Stimulated activated naive CD8-positive, alpha-beta T cell treated with anti-CD3 and anti-CD28 coated beads, Interleukin-15, amount 100 ng/mL, for 72 hours (primary cell): Measurements from ENCODE around the gene TSPAN14.

ENCODE experiments used
- ATAC-seq: fragments of 150-1000 bp; cut with Tn5 transposase; 2 replicates; pipeline ENCODE4 v1.10.0; 2021; ENCODE audit warnings: mild to moderate bottlenecking, moderate library complexity
- DNase-seq, 2 donors: peaks; one replicate each; pipeline ENCODE4 v3.0.0; 2021 to 2022
- H3K27ac Mint-ChIP-seq, 2 donors: one replicate each; pipeline ENCODE4 v1.8.0; 2022; ENCODE audit warnings: mild to moderate bottlenecking in 2 of 2, mixed read lengths in 2 of 2, moderate library complexity in 2 of 2
- H3K27me3 Mint-ChIP-seq: one replicate; pipeline ENCODE4 v1.8.0; 2022; ENCODE audit warnings: mixed read lengths
- H3K4me1 Mint-ChIP-seq: one replicate; pipeline ENCODE4 v1.8.0; 2022; ENCODE audit warnings: mild to moderate bottlenecking, mixed read lengths
- H3K4me3 Mint-ChIP-seq, 2 donors: one replicate each; pipeline ENCODE4 v1.8.0; 2022; ENCODE audit warnings: mild to moderate bottlenecking in 2 of 2, mixed read lengths in 2 of 2, moderate library complexity in 1 of 2
- H3K9me3 Mint-ChIP-seq, 2 donors: one replicate each; pipeline ENCODE4 v1.8.0; 2022; ENCODE audit warnings: mixed read lengths in 2 of 2

TSPAN14 gene

DNA sequence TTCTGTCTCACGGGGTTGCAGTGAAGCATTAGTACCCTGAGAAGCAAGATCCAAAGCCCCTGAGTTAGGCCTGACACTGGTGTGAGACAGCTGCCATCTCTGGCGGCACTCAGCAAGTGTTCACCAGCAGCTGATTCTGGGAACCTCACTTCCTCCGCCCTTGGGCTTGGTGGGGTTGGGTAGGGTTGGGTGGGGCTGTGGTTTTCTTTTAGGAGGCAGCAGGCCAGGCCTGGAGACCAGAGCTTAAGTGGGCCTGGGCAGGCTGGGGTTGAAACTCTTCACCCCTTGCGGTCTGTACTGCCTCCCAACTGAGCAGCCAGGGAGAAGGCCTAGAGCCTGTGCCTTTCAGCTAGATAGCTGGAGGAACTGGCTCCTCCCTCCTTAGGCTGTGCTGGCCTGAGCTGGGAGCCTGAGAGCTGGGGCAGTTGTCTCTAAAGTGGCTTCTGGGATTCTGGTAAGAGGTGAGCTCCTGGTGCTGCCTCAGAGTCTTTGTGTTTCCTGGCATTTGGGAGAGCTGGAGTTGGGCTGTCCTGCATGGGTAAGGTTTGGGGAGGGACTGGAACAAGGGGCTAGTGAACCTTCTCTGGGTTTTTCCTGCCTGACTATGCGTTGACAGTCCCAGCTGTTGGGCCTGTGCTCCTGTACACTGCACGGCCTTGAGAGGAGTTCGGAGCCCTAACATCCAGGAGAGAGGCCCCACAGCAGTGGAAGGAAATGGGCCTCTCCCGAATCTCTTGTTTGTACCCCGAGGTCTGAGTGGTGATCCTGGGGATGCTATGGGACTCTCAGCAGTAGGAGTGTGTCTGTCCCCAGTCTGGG, 5.1 kb downstream of the TSPAN14 start:
- no peaks in the 10 kb centered on the region for H3K27me3 Mint-ChIP-seq
- peak overlapping the region; percentile 94 to 95 for H3K27ac Mint-ChIP-seq
- peak; percentile 58 to 67 for DNase-seq
- peak; percentile 66 for ATAC-seq
- peak overlapping the region; percentile 71 to 81 for H3K4me3 Mint-ChIP-seq
- H3K9me3 Mint-ChIP-seq = no peaks in the 10 kb centered on the region
- peaks cover 85% of the 10 kb centered on the region for H3K4me1 Mint-ChIP-seq

DNA sequence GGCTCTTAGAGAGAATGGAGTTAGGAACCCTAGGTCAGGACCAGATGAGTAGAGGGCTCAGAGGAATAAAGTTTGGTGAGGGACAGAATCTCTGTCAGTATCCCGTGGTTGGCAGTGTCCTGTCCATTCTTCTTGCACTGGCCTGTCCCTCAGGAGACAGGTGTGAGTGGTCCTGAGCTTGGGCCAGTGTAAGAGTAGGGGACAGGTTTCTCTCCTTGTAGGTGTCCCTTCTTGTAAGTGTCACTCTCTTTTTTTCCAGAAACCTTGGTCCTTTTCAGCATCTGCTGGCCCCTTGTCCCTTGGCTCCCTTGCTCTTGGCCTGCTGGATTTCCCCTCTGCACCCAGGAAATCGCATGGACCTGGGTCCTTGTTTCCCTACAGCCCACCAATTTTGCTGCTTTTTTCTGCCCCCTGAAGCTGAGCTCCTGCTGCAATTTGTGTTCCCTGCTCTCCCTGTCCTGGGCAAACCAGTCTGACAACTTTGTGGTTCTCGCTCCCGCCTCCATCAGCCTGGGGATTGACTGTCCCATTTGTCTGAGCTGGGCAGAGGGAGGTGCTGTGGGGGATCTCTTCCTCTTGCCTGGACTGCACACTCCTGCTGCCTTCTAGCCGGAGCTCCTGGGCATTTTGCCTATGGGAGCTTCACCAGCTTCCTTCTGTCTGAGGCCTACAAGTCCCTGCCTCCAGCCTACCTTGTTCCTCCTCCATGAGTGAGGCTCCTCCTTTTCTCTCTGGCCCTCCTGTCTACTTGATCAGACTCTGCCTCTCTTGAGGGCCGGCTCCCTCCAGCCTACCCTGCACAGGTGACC, 6.5 kb downstream of the TSPAN14 start:
- no peaks in the 10 kb centered on the region for H3K27me3 Mint-ChIP-seq
- peak overlapping the region; percentile 71 to 81 for H3K4me3 Mint-ChIP-seq
- ATAC-seq = no peak
- no peak for DNase-seq
- H3K27ac Mint-ChIP-seq = peak overlapping the region; percentile 48 to 94
- no peaks in the 10 kb centered on the region for H3K9me3 Mint-ChIP-seq
- peaks cover 98% of the 10 kb centered on the region for H3K4me1 Mint-ChIP-seq

DNA sequence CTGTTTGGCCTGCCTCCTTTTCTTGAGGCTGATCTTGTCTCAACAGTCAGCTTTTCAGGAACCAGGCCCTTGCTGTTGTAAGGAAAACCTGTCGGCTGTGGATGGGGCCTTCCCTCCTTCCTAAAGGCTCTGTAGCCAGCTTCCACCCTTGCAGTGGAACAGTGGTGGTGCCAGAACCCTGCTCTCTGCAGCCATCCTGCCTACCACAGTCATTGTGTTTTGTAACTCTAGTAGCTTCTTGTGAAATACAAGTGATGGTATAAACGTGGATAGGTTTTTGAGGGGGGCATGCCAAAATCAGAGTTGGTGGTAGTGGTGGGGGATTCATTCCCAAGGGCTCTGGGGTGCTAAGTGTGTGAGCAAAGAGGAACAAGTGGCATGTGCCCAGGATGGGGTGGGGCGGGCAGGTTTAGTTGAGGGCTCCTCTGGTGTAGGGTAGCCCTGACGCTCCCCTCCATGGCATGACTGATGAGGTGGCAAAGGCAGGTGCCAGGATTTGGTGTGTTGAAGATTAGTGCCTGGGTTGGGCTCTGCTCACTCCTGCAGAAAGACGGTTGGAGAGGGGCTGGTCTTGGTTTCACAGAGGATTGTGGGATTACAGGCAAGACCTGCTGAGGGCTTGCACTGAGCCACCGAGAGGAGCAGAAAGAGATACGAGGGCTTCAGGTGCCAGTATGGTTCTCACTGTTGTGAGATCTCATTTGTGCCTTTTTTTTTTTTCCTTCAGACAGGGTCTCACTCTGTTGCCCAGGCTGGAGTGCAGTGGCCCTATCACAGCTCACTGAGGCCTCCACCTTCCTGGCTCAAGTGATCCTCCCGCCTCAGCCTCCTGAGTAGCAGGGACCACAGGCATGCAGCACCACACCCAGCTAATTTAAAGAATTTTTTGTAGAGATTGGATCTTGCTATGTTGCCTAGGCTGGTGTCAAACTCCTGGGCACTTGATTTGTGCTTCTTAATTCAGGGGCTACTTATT, 7.4 kb downstream of the TSPAN14 start:
- peak overlapping the region; percentile 23 to 89 for H3K27ac Mint-ChIP-seq
- H3K4me1 Mint-ChIP-seq = peaks cover 98% of the 10 kb centered on the region
- ATAC-seq (no peak), DNase-seq (no peak)
- peak overlapping the region; percentile 71 to 81 for H3K4me3 Mint-ChIP-seq
- H3K9me3 Mint-ChIP-seq = no peaks in the 10 kb centered on the region
- H3K27me3 Mint-ChIP-seq = no peaks in the 10 kb centered on the region

DNA sequence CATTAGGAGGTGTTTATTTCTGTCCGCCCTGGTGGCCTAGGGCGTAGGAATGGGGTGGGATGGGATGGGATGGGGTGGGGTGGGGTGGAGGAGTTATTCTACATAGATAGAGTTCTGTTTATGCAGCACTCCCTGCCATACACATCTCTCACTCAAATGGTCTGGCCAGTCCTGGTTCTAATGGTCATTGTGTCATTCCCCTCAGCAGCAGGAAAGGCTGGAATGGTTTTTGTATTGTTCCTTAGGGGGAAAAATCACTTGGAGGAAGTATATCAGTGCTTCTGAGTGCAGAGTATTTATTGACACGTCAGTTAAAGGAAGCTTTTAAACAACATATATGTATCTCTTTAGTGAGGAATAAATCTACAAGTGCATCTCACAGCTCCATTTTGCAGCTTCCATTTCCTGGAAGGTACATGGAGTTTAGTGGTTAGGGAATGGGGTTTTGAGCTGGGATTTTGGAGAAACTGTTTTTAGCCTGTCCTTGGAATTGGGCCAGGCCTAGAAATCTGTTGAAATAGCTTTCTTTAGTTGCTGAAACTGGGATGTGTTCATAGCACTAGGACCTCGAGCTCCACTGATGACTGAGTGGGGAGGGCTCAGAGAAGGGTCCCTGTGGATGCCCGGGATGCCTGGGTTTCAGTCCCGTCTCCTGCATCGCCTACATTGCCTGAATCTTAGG, 8.3 kb downstream of the TSPAN14 start:
- DNase-seq (no peak), ATAC-seq (no peak)
- no peaks in the 10 kb centered on the region for H3K27me3 Mint-ChIP-seq
- H3K4me3 Mint-ChIP-seq = peak overlapping the region; percentile 20 to 57
- no peak overlapping the region for H3K27ac Mint-ChIP-seq
- H3K9me3 Mint-ChIP-seq = no peaks in the 10 kb centered on the region
- peaks cover 100% of the 10 kb centered on the region for H3K4me1 Mint-ChIP-seq

DNA sequence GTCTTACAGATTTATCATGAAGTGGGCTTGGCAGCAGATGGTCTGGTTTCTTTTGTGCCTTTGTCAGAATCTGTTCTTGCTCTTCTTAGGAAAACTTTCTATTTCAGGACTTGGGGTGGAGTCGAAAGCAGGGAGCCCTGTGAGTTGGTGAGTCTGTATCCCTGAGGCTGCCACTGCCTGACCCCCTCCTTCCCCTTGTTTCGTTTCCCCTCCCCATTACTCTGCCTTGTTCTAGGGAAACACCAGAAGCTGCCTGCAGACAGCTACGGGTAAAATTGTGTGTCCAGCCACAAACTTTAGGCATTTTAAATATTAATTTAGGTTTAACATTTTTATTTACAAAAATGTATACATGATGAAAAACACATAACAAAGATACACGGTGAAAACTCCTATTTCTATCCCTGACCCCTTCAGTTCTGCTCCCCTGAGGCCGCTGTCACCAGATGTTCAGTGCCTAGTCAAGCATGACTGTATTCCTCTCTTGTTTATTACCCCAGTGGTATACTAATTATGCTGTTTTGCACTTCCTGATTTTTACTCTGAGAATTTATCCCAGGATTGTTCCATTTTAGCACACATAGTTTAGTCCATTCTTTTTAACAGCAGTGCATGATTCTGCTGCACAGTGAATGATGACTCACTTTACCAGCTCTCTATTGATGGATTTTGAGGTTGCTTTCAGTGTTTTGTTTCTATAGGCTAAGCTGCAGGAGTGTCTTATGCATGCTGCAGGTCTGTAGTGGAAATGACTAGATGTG, 9.1 kb downstream of the TSPAN14 start:
- H3K27me3 Mint-ChIP-seq = no peaks in the 10 kb centered on the region

DNA sequence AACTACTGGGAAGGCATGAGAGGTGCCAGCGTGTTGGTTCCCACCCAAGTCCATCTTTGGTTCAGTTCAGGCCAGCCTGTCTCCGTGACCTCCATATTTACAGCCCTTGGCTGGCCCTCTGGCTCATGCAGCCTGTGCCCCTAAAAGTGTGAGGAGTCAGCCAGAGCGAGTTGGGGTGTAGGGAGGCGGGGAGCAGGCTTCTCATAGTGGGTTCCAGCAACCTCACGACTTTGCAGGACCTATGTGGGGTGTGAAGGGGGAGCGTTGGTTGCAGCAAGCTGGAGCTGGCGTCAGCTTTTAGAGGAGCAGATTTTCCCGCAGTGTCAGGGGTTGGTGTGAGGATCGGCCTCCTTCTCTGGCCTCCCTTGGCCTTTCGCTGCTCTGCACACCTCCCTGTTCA, 9.8 kb downstream of the TSPAN14 start:
- peaks cover 100% of the 10 kb centered on the region for H3K4me1 Mint-ChIP-seq
- DNase-seq (no peak), ATAC-seq (no peak)
- H3K4me3 Mint-ChIP-seq = peak overlapping the region; percentile 76 to 83
- H3K27me3 Mint-ChIP-seq = no peaks in the 10 kb centered on the region
- no peaks in the 10 kb centered on the region for H3K9me3 Mint-ChIP-seq
- peak overlapping the region; percentile 69 to 90 for H3K27ac Mint-ChIP-seq

More for the DNA sequence above, 9.1 kb downstream of the TSPAN14 start:
- Mint-ChIP-seq H3K4me1 (peaks cover 100% of the 10 kb centered on the region), H3K27ac (peak overlapping the region in 1 of 2 donors; percentile 90), H3K4me3 (peak overlapping the region; percentile 76 to 83), H3K9me3 (no peaks in the 10 kb centered on the region)
- peak; percentile 58 for ATAC-seq
- no peak for DNase-seq

DNA sequence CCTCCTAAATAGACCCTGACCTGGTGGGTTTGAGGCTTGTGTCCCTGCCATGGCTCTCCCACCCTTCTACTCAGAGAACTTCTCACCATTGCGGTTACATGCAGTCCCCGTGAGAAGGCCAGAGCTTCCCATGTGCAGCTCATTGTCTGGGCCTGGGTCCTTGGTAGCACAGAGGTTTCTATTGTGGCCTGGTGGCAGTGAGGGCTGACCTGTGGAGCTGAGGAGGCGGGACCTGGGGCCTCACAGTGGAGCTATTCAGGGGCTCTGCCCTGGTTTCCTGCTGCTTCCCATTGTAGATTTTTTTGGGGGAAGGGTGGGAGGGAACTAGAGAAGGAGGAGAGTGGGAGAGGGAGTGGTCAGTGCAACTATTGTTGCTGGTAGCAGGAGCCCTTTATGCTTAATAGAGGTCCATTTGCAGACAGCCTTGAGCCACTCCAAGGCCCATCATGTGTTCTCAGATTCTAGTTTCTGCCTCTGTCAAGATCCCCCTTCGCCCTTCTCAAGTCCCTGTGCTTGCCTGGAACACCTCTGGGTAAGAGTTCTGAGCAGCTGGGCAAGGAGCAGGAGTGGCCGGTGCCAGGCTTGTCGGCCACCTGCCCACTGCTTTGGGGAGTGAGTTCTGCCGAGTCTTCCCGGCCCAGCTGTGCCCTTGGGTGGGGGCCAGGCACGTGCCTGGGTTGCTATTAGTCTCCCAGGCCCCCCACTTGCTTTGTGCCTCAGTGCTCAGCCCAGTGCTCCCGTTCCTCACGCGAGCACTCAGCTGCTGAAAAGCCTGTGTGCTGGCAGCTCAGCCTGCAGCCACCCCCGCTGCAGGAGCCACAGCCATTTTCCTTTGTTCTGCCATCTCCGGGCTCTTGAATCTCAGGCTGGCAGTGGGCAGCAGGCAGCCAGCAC, 10.7 kb downstream of the TSPAN14 start:
- ATAC-seq (peak; percentile 7), DNase-seq (no peak)
- Mint-ChIP-seq H3K27me3 (no peaks in the 10 kb centered on the region), H3K4me1 (peaks cover 100% of the 10 kb centered on the region), H3K4me3 (peak overlapping the region; percentile 76 to 83), H3K9me3 (no peaks in the 10 kb centered on the region), H3K27ac (peak overlapping the region; percentile 30 to 96)

DNA sequence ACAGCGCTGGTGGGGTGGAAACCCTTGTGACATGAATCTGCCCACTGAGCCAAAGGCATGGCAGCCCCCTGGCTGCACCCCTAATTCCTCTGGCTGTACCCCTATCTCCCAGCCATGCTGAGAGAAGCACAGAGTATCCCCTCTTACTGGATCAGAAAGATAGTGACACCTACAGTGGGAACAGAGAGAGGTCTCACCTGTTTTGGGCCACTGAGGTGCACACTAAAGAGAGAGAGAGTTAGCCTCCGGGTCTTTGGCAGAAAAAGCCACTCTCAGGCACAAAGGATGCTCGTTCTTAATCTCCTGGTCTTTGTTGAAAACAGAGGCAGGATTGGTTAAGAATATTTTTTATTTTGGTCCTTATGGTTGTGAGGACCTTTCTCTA, 11.3 kb downstream of the TSPAN14 start:
- H3K27ac Mint-ChIP-seq = peak overlapping the region; percentile 30 to 96
- H3K4me1 Mint-ChIP-seq = peaks cover 100% of the 10 kb centered on the region
- no peaks in the 10 kb centered on the region for H3K9me3 Mint-ChIP-seq
- H3K27me3 Mint-ChIP-seq = no peaks in the 10 kb centered on the region
- no peak for DNase-seq
- ATAC-seq = peak; percentile 8
- H3K4me3 Mint-ChIP-seq = peak overlapping the region; percentile 76 to 83

DNA sequence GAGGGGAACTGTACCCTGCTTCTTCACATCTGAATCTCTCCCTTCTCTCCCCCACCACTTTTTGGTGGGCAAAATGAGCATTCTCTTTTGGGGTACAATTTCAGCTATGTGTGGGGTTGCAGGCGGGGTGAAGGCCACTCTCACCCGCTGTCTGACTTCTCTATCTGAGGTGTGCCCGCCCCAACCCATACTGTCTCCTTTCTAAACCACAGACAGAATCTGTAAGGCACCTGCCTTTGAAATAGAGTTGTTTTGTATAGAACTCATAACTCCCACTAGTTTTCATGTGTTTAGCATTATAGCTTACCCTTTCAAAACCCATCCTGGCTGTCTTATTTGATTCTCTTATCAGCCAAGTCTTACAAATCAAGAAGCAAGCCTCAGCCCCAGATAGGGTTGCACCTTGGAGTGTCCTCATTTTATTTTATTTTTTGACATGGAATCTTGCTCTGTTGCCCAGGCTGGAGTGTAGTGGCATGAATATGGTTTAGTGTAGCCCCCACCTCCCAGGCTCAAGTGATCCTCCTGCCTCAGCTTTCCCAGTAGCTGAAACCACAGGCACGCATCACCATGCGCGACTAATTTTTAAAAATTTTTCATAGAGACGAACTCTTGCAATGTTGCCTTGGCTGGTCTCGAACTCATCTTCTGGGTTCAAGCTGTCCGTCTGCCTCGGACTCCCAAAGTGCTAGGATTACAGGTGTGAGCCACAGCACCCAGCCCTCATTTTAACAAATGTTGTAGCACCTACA, 11.9 kb downstream of the TSPAN14 start:
- DNase-seq (no peak), ATAC-seq (peak; percentile 58)
- H3K4me1 Mint-ChIP-seq = peaks cover 100% of the 10 kb centered on the region
- H3K27me3 Mint-ChIP-seq = no peaks in the 10 kb centered on the region
- H3K27ac Mint-ChIP-seq = peak overlapping the region; percentile 72 to 75
- H3K4me3 Mint-ChIP-seq = peak overlapping the region; percentile 76 to 83
- no peaks in the 10 kb centered on the region for H3K9me3 Mint-ChIP-seq

DNA sequence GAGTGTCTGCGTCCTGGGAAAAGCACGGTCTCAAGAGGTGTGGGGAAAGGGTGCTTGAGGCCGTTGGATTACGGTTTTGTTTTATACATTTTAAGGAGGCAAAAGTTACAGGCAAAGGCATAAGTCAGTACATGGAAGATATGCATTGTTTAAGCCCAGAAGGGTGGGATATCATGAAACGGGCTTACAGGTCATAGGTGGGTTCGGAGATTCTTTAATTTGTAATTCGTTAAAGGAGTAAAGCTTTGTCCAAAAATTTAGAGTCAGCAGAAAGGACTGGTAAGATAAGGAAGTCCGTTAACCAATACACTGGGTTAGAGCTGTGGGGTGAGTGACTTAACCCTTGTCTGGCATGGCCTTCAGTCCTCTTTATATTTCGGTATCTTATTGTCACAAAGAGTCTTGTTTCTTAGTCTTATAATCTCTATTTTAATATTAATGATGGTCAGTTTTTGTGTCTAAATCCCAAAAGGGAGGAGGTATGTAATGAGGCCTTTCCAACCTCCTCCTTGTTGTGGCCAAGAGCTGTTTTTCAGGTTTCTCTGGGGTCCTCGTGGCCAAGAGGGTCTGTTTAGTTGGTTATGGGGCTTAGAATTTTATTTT, 12.7 kb downstream of the TSPAN14 start:
- Mint-ChIP-seq H3K9me3 (no peaks in the 10 kb centered on the region), H3K4me1 (peaks cover 100% of the 10 kb centered on the region), H3K27me3 (no peaks in the 10 kb centered on the region), H3K27ac (peak overlapping the region; percentile 75 to 79), H3K4me3 (peak overlapping the region; percentile 76 to 83)
- DNase-seq (no peak), ATAC-seq (no peak)

DNA sequence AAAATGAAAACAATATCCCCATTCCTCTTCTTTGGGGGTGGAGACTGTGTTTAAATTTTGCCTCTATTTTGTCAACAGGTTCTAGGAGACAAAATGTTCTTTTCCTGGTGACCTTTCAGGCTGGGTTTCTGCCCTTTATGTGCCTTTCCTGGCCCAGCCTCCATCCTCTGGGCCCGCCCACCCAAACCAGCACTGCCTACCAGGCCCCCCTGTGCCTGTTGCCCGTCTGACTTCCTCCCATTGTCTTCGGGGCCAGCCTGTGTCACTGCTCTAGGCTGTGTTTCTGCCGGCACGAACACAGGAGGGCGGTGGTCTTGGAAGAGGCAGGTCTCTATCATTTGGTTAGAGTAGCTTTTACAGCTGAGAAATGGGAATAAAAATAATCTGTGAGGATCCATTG, 13.9 kb downstream of the TSPAN14 start:
- Mint-ChIP-seq H3K27ac (peak overlapping the region; percentile 75 to 94), H3K27me3 (no peaks in the 10 kb centered on the region), H3K4me3 (peak overlapping the region; percentile 76 to 83), H3K4me1 (peaks cover 100% of the 10 kb centered on the region), H3K9me3 (no peaks in the 10 kb centered on the region)
- DNase-seq = peak in 1 of 2 donors; percentile 67
- ATAC-seq = peak; percentile 50

DNA sequence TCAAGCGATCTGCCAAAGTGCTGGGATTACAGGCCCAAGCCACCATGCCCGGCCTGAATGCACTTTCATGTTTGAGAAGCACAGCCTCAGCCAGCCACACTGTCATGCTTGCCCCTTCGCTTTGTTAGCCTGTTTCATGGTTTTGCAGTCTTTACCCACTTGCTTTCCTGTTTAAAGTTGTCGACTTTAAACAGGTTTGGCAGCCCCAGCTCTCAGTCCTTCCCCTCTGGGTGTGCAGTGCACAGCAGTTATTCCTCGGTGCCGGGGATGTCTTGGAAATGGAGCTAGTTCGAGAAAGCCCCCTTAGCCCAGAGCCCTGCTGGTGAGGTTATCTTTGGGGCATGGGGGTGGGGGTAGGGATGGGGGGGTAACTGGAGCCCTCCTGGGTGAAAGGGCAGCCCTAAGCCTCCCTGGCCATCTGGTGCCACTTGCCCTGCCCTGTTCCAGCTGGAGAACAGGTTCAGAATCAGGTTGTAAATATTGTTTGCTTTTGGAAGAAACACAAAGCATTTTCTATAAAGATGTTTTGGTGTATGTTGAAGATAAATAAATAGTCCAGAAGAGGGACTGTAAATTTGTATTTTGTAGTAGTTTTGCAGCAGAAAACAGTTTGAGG, 14.8 kb downstream of the TSPAN14 start:
- Mint-ChIP-seq H3K27ac (peak overlapping the region; percentile 89 to 94), H3K9me3 (no peaks in the 10 kb centered on the region), H3K4me1 (peaks cover 100% of the 10 kb centered on the region), H3K27me3 (no peaks in the 10 kb centered on the region), H3K4me3 (peak overlapping the region; percentile 76 to 83)
- ATAC-seq = no peak
- no peak for DNase-seq
